HepG2 (cell line): ENCODE measurements around the gene CYP26B1. TPM values are rescaled to one million over a fixed set of nuclear protein-coding genes. Genes with fewer than 3 reads are reported as not detected.
A peak's percentile ranks its signal among the peaks of the same experiment; 100 is the strongest.

Experiments
- ATAC-seq: fragments of 200-7000 bp; cut with Tn5 transposase; 3 replicates; pipeline ENCODE4 v1.9.1; 2020; ENCODE audit warnings: mild to moderate bottlenecking, moderate library complexity
- BruUV-seq: library from RNA; stranded (reverse); fragments of 400-500 nt; replicated peaks from 2 replicates; lab custom pipeline; 2021; lab: Mats Ljungman, UMichigan
- CTCF ChIA-PET: fragments of 300-600 bp; formaldehyde crosslinking; extraction: SDS; loops from one replicate; lab custom pipeline; 2021; ENCODE audit warnings: low total read pairs, inconsistent platforms, low intra/inter-chr PET ratio; lab: Yijun Ruan, JAX
- POLR2A ChIA-PET: fragments of 350-600 bp; sonication (Branson Sonifier 250); formaldehyde crosslinking; loops from one replicate; lab custom pipeline; 2020; ENCODE audit warnings: antibody characterized with exemption, inconsistent platforms; lab: Yijun Ruan, JAX
- DNase-seq: peaks from one replicate; pipeline ENCODE4 v3.0.0-alpha.2; 2015; ENCODE audit warnings: low spot score
- FAIRE-seq: peaks from 3 replicates; lab custom pipeline; 2011; peaks lifted over from hg19 to GRCh38; lab: Jason Lieb, UNC
- H2AFZ ChIP-seq: one replicate; pipeline ENCODE4 v1.6.1; 2011; ENCODE audit warnings: low read length, inconsistent platforms
- H3K27ac ChIP-seq: fragments of 300-600 bp; 3 replicates; pipeline ENCODE4 v1.8.0; 2011; ENCODE audit warnings: mixed run types, mild to moderate bottlenecking, mixed read lengths, low read length, inconsistent platforms; ENCODE audit not compliant: insufficient read depth; ENCODE audit errors: extremely low read length
- H3K27me3 ChIP-seq, 2 experiments: fragments of 200-600 bp in 1 of 2; 2 replicates in 1 of 2; 3 replicates in 1 of 2; pipeline versions ENCODE4 v1.6.0 to v1.8.0; 2011; ENCODE audit warnings: low read length in 2 of 2, mild to moderate bottlenecking in 2 of 2, moderate library complexity in 2 of 2, inconsistent platforms in 1 of 2; ENCODE audit not compliant: insufficient read depth in 2 of 2, control insufficient read depth in 1 of 2
- H3K36me3 ChIP-seq, 2 experiments: fragments of 200-600 bp in 1 of 2; replicated peaks in 1 of 2; 2 replicates in 1 of 2; 3 replicates in 1 of 2; pipeline versions ENCODE4 v1.5.1 to v1.8.0; 2011; ENCODE audit warnings: low read length in 2 of 2, inconsistent platforms in 1 of 2; ENCODE audit not compliant: insufficient read depth in 2 of 2, control insufficient read depth in 1 of 2
- H3K4me1 ChIP-seq: 2 replicates; pipeline ENCODE4 v1.5.1; 2012; ENCODE audit warnings: low read length, inconsistent platforms; ENCODE audit not compliant: insufficient read depth
- H3K4me2 ChIP-seq: 2 replicates; pipeline ENCODE4 v1.6.0; 2011; ENCODE audit warnings: low read depth, low read length, inconsistent platforms
- H3K4me3 ChIP-seq, 3 experiments: fragments of 200-600 bp in 1 of 3; sonication (generic), shearing (Covaris generic) in 1 of 3; replicated peaks in 1 of 3; 2 replicates each; pipeline ENCODE4 v1.5.1; 2011 to 2016; ENCODE audit warnings: low read length in 3 of 3, inconsistent platforms in 2 of 3, low read depth in 2 of 3, mild to moderate bottlenecking in 2 of 3, control low read depth in 1 of 3, mixed read lengths in 1 of 3; ENCODE audit not compliant: insufficient read depth in 1 of 3
- H3K79me2 ChIP-seq: one replicate; pipeline ENCODE4 v1.6.1; 2011; ENCODE audit warnings: low read length, inconsistent platforms; ENCODE audit not compliant: insufficient read depth
- H3K9ac ChIP-seq: 2 replicates; pipeline ENCODE4 v1.6.0; 2011; ENCODE audit warnings: mild to moderate bottlenecking, low read depth, low read length, inconsistent platforms; ENCODE audit not compliant: insufficient read depth
- H3K9me3 ChIP-seq: 2 replicates; pipeline ENCODE4 v1.5.1; 2012; ENCODE audit warnings: mild to moderate bottlenecking, low read length
- H4K20me1 ChIP-seq: 2 replicates; pipeline ENCODE4 v1.6.0; 2011; ENCODE audit warnings: inconsistent platforms, mild to moderate bottlenecking, low read length, moderate library complexity; ENCODE audit not compliant: insufficient read depth
- CBX2 ChIP-seq, 2 experiments: fragments of 200-600 bp in 1 of 2; sonication (generic); formaldehyde crosslinking in 1 of 2; IDR thresholded peaks; 2 replicates each; pipeline versions ENCODE4 v1.7.0 to v1.8.1; 2018 to 2022; ENCODE audit warnings: low read depth in 2 of 2, low read length in 1 of 2, mild to moderate bottlenecking in 1 of 2, missing genetic modification reagents in 1 of 2
- EZH2 ChIP-seq: conservative IDR thresholded peaks from 2 replicates; pipeline ENCODE4 v1.6.1; 2012; ENCODE audit warnings: mild to moderate bottlenecking, low read depth, low read length, moderate library complexity
- KDM4B ChIP-seq: sonication (generic); formaldehyde crosslinking; IDR thresholded peaks from 2 replicates; pipeline ENCODE4 v1.4.0; 2020; ENCODE audit warnings: missing genetic modification reagents
- ZNF24 ChIP-seq: fragments of 450-650 bp; IDR thresholded peaks from 2 replicates; pipeline ENCODE4 v1.6.1; 2017; ENCODE audit warnings: antibody characterized with exemption, mild to moderate bottlenecking
- ZNF264 ChIP-seq: sonication (generic); formaldehyde crosslinking; IDR thresholded peaks from 2 replicates; pipeline ENCODE4 v1.4.0; 2020; ENCODE audit warnings: missing genetic modification reagents
- ZNF329 ChIP-seq: sonication (generic); formaldehyde crosslinking; IDR thresholded peaks from 2 replicates; pipeline ENCODE4 v1.9.0; 2021; ENCODE audit warnings: low read depth, mild to moderate bottlenecking, missing genetic modification reagents
- WGBS: methylation state at CpG from one replicate; pipeline ENCODE4 v1.1.6; 2017; ENCODE audit warnings: low lambda C conversion rate; 5-methylcytosine and 5-hydroxymethylcytosine counted together
- in situ Hi-C: cut with HindIII; loops from 2 replicates; pipeline ENCODE4 v1.10.0; 2017; ENCODE audit warnings: low pct_unique_long_range_greater_than_20kb; ENCODE audit not compliant: extremely low pct_ligation_motif_present
- intact Hi-C: fragments of 100-400 bp; cut with micrococcal nuclease; formaldehyde crosslinking; loops from one replicate; pipeline ENCODE4 v1.10.0; 2022; ENCODE audit not compliant: unreplicated experiment
- polyA plus RNA-seq, 8 experiments: library from polyadenylated mRNA; depleted of rRNA in 3 of 8; stranded (reverse) in 7 of 8; unstranded in 1 of 8; fragments of >200 nt; fragmentation: Illumina TruSeq in 4 of 8; extraction: Trizol in 4 of 8; gene quantifications; 2 replicates each; pipeline versions ENCODE4 v1.2.1 to v1.2.3, GENCODE V29; 2011 to 2016; ENCODE audit warnings: low read depth in 4 of 8, missing spikeins in 1 of 8, mixed read lengths in 1 of 8; ENCODE audit not compliant: insufficient read depth in 1 of 8
- total RNA-seq, 5 experiments: library from RNA; depleted of rRNA; stranded (reverse); fragments of >200 nt; fragmentation: Illumina TruSeq; extraction: Trizol; gene quantifications; 2 replicates each; pipeline ENCODE4 v1.2.3, GENCODE V29; 2016; ENCODE audit warnings: low read depth in 1 of 5
- TF ChIP-seq, protein P1 (sequence below): sonication (generic); formaldehyde crosslinking; IDR thresholded peaks from 2 replicates; pipeline ENCODE4 v1.8.0; 2023; ENCODE audit warnings: mild to moderate bottlenecking, missing genetic modification reagents
- TF ChIP-seq, protein P2 (sequence below): IDR thresholded peaks from 2 replicates; pipeline ENCODE4 v1.6.1; 2016; ENCODE audit warnings: low read depth, missing genetic modification reagents, missing compliant biosample characterization

Gene CYP26B1
- total and polyA plus RNA-seq, 2 of the 13 experiments (the other 11 are each of a cell fraction or from before 2014, with no cell fraction given): 0.05 to 0.07 TPM

DNA sequence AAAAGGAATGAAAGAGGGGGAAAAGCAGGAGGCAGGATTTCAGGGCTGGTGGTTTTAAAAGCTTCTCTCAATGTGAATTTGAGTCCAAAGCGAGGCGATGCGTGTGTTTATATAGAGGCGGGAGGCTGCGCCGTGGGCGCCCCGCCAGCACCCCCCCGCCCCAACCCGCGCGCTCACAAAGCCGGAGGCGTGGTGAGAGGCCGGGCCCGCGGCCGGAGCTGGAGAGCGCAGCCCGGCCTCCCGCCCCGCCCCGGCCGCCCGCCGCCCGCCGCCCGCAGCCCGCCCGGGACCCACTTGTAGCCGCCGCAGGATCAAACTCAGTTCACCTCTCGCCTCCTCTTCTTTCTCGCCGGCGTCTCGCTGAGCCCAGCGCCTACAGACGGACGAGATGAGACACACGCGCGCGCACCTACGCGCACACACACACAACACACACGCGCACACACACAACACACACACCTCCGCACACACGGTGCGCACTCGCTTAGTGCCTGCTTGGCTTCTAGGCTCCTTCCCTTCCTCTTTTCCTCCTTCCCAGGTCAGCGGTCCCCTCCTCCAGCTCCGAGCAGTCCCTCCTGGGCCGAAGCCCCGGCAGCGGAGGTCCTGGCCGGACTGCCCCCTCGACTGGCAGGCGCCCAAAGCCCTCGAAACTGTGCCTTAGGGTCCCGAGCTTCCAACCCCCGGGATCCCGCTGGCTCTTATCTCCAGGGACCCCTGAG lies 1.3 kb upstream of the CYP26B1 start (continued):
- TF ChIP-seq EZH2: peak; percentile 97
- TF ChIP-seq, protein P1, sequence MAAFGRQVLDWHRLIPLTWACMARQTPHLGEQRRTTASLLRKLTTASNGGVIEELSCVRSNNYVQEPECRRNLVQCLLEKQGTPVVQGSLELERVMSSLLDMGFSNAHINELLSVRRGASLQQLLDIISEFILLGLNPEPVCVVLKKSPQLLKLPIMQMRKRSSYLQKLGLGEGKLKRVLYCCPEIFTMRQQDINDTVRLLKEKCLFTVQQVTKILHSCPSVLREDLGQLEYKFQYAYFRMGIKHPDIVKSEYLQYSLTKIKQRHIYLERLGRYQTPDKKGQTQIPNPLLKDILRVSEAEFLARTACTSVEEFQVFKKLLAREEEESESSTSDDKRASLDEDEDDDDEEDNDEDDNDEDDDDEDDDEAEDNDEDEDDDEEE: no peak
- TF ChIP-seq, all 625 proteins: peak for 12

DNA sequence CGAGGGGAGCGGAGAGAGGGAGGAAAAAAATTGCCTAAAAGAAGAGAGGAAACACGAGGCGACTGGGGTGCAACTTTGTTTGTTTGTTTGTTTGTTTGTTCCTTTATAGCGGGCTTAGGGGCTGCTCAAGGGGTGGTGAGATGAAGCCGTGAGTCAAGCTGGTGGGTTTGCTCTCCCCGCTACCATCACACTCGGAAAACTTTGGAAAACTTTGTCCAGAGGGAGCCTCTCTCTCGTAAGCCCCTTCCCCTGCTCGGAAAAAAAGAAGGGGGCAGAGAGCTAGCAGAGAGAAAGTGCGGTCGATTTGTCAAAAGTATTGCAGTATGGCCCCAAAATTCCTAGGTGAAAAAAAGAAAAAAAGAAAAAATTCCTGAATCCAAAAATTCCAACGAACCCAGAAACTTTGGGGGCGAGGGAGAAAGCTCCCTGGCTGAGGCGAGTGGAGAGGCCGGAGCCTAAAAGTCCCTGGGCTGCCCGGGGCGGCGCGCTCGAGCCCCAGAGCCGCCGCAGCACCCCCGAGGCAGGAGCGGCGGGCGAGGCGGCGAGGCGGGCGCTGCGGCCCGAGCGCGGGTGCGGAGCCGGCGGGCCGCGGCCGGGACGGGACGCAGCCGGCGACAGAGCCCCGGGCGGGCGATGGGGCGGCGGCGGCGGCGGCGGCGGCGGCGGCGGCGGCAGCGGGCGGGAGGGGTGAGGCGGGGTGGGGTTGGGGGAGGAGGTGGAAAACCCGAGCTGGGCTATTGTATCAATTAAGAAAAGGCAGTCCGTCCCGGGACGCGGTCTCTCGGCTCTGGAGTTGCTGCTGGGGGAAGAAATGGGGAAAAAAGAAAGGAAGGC lies 558 bp upstream of the CYP26B1 start:
- intact Hi-C loops (no loop called here), in situ Hi-C loops (loop anchor here (10.0 kb wide), 1 partner anchor 343 kb away; no protein-coding TSS in a partner anchor)
- H2AFZ ChIP-seq: no peak overlapping the region
- no peak overlapping the region for H3K9ac ChIP-seq
- H3K4me2 ChIP-seq: peak overlapping the region; percentile 67
- H3K27ac ChIP-seq: no peak overlapping the region
- peaks cover 30 to 94% of the 10 kb centered on the region in 2 experiments for H3K27me3 ChIP-seq
- DNase-seq (no peak), FAIRE-seq (no peak), ATAC-seq (no peak)
- peak overlapping the region; percentile 30 to 70 (median 53); a peak in 5 of 6 replicates for H3K4me3 ChIP-seq
- peaks cover 37% of the 10 kb centered on the region for H3K4me1 ChIP-seq
- ChIA-PET CTCF (interaction anchor here (1.0 to 3.4 kb wide), 2 partner anchors 224 to 616 kb away, joined by 3 to 56 read pairs; no protein-coding TSS in a partner anchor), POLR2A (no interaction called here)
- peaks cover 14% of the 10 kb centered on the region; the same call in 1 of the 2 replicates for H4K20me1 ChIP-seq
- H3K9me3 ChIP-seq: peaks cover 7% of the 10 kb centered on the region; the same call in 1 of the 2 replicates
- no TSS peak for BruUV-seq
- WGBS: 7% methylated on average over 68 of the region's 68 CpGs
- H3K36me3 ChIP-seq: no peaks in the 10 kb centered on the region
- TF ChIP-seq ZNF329 (CRISPR knock-in tag): no peak
- TF ChIP-seq KDM4B (CRISPR knock-in tag): no peak
- TF ChIP-seq CBX2 (IDR thresholded peaks at IDR 0.05; ENCODE audit: low read depth, low read length): 0 out of 2 replicates have a peak, but pooled peaks have one; percentile 61
- no peak for TF ChIP-seq CBX2 (CRISPR knock-in tag; IDR thresholded peaks at IDR 0.05; ENCODE audit: low read depth)
- peak; percentile 93; the same call in 1 of the 2 replicates for TF ChIP-seq EZH2
- no peak for TF ChIP-seq ZNF264
- TF ChIP-seq, protein P2, sequence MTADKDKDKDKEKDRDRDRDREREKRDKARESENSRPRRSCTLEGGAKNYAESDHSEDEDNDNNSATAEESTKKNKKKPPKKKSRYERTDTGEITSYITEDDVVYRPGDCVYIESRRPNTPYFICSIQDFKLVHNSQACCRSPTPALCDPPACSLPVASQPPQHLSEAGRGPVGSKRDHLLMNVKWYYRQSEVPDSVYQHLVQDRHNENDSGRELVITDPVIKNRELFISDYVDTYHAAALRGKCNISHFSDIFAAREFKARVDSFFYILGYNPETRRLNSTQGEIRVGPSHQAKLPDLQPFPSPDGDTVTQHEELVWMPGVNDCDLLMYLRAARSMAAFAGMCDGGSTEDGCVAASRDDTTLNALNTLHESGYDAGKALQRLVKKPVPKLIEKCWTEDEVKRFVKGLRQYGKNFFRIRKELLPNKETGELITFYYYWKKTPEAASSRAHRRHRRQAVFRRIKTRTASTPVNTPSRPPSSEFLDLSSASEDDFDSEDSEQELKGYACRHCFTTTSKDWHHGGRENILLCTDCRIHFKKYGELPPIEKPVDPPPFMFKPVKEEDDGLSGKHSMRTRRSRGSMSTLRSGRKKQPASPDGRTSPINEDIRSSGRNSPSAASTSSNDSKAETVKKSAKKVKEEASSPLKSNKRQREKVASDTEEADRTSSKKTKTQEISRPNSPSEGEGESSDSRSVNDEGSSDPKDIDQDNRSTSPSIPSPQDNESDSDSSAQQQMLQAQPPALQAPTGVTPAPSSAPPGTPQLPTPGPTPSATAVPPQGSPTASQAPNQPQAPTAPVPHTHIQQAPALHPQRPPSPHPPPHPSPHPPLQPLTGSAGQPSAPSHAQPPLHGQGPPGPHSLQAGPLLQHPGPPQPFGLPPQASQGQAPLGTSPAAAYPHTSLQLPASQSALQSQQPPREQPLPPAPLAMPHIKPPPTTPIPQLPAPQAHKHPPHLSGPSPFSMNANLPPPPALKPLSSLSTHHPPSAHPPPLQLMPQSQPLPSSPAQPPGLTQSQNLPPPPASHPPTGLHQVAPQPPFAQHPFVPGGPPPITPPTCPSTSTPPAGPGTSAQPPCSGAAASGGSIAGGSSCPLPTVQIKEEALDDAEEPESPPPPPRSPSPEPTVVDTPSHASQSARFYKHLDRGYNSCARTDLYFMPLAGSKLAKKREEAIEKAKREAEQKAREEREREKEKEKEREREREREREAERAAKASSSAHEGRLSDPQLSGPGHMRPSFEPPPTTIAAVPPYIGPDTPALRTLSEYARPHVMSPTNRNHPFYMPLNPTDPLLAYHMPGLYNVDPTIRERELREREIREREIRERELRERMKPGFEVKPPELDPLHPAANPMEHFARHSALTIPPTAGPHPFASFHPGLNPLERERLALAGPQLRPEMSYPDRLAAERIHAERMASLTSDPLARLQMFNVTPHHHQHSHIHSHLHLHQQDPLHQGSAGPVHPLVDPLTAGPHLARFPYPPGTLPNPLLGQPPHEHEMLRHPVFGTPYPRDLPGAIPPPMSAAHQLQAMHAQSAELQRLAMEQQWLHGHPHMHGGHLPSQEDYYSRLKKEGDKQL (CRISPR knock-in tag): no peak
- TF ChIP-seq ZNF24: no peak
- TF ChIP-seq, all 625 proteins: peak for 2
- no peaks in the 10 kb centered on the region for H3K79me2 ChIP-seq
